Body of pancreas (tissue), 4 donors: Measurements from ENCODE around the gene ZNF154. TPM values are rescaled to one million over a fixed set of nuclear protein-coding genes. Genes with fewer than 3 reads are reported as not detected.
A peak's percentile ranks its signal among the peaks of the same experiment; 100 is the strongest.
"Not testable (repeated sequence)": the region's sequence is repeated elsewhere in the genome, so short reads cannot be mapped to it uniquely, and the experiment has no call there.

Experiments
- ATAC-seq: fragments of 150-250 bp; one replicate; pipeline ENCODE4 v1.9.1; 2016
- DNase-seq, 4 donors: peaks; one replicate each; pipeline ENCODE4 v3.0.0-alpha.2; 2019
- H3K27ac ChIP-seq, 4 donors: fragments of 200-600 bp; sonication (generic); 1 replicate in 3 of 4; 2 replicates in 1 of 4; pipeline versions ENCODE4 v1.5.1 to v1.6.1; 2016 to 2019; ENCODE audit warnings: mild to moderate bottlenecking in 1 of 4, mixed read lengths in 1 of 4, moderate library complexity in 1 of 4
- H3K27me3 ChIP-seq, 2 donors: fragments of 200-600 bp; sonication (generic); one replicate each; pipeline ENCODE4 v1.6.0; 2016; ENCODE audit warnings: mild to moderate bottlenecking in 1 of 2
- H3K36me3 ChIP-seq, 2 donors: fragments of 200-600 bp; sonication (generic); replicated peaks in 1 of 2; 2 replicates each; pipeline ENCODE4 v1.5.1; 2016; ENCODE audit warnings: low read depth in 2 of 2; ENCODE audit not compliant: insufficient read depth in 1 of 2
- H3K4me1 ChIP-seq: fragments of 200-600 bp; sonication (generic); one replicate; pipeline ENCODE4 v1.6.0; 2016
- H3K4me3 ChIP-seq, 2 donors: fragments of 200-600 bp; sonication (generic); 1 replicate in 1 of 2; 2 replicates in 1 of 2; pipeline ENCODE4 v1.5.1; 2016 to 2019
- H3K9me3 ChIP-seq, 3 donors: fragments of 200-600 bp; sonication (generic); 1 replicate in 2 of 3; 2 replicates in 1 of 3; pipeline ENCODE4 v1.5.1; 2016
- CTCF ChIP-seq, 7 experiments: fragments of 450-650 bp in 4 of 7; fragments of 200-600 bp in 3 of 7; sonication (generic) in 3 of 7; IDR thresholded peaks; one replicate each; pipeline ENCODE4 v1.5.1; 2016 to 2019; ENCODE audit warnings: antibody characterized with exemption in 7 of 7
- POLR2A ChIP-seq, 3 donors: fragments of 450-650 bp; IDR thresholded peaks; one replicate each; pipeline ENCODE4 v1.6.1; 2016; ENCODE audit warnings: antibody characterized with exemption in 3 of 3, mild to moderate bottlenecking in 2 of 3
- WGBS, 2 donors: methylation state at CpG; one replicate each; pipeline ENCODE4 v1.1.5; 2017; 5-methylcytosine and 5-hydroxymethylcytosine counted together
- intact Hi-C: fragments of 100-400 bp; cut with DNase I; formaldehyde crosslinking; loops from one replicate; pipeline ENCODE4 v1.15.1; 2023
- total RNA-seq, 2 donors: library from RNA; depleted of rRNA; stranded (reverse); fragments of >200 nt; gene quantifications; one replicate each; pipeline ENCODE4 v1.1.0, GENCODE V29; 2016

ZNF154 gene
- total RNA-seq, 2 donors from 2014 or later = 2.1 to 2.6 TPM

GRCh38 chr19:57748029-57748428 is 39.0 kb upstream of the ZNF154 start:
- H3K9me3 ChIP-seq = peaks cover 0 to 39% (median 0%) of the 10 kb centered on the region in 3 donors
- H3K27me3 ChIP-seq = no peaks in the 10 kb centered on the region
- H3K36me3 ChIP-seq = peaks cover 19 to 22% of the 10 kb centered on the region in 2 donors
- DNase-seq (no peak), ATAC-seq (no peak)
- H3K27ac ChIP-seq = no peak overlapping the region
- no peak overlapping the region for H3K4me3 ChIP-seq
- WGBS, 2 donors = 96 to 97% methylated on average over 3 of the region's 3 CpGs
- H3K4me1 ChIP-seq = peaks cover 12% of the 10 kb centered on the region
- intact Hi-C loops = no loop called here
- TF ChIP-seq CTCF (IDR thresholded peaks at IDR 0.05) (no peak), POLR2A (IDR thresholded peaks at IDR 0.05) (no peak)

- Histone ChIP-seq H3K4me3 (peak overlapping the region; percentile 87 to 97), H3K27ac (peak overlapping the region in 2 of 4 donors; percentile 78 to 83), H3K4me1 (peaks cover 12% of the 10 kb centered on the region), H3K36me3 (peaks cover 13 to 16% of the 10 kb centered on the region in 2 donors), H3K9me3 (peaks cover 0 to 33% (median 0%) of the 10 kb centered on the region in 3 donors), H3K27me3 (no peaks in the 10 kb centered on the region)
- intact Hi-C loops = no loop called here
- ATAC-seq (no peak), DNase-seq (no peak)
- 24% methylated on average over 6 of the region's 6 CpGs for WGBS, 2 donors
- TF ChIP-seq POLR2A (IDR thresholded peaks at IDR 0.05) (no peak), CTCF (IDR thresholded peaks at IDR 0.05) (no peak)
Observed at GRCh38 chr19:57747472-57747807, 38.4 kb upstream of the ZNF154 start.

GRCh38 chr19:57746580-57747471 is 37.8 kb upstream of the ZNF154 start, which contains the start of gene ZNF776:
TSS of gene ZNF776 (plus strand) at chr19:57746815. CDS start at chr19:57747059, 244 bp downstream.
- peak in 1 of 7 experiments; percentile 2 for TF ChIP-seq CTCF (IDR thresholded peaks at IDR 0.05)
- TF ChIP-seq POLR2A (IDR thresholded peaks at IDR 0.05) = peak in 2 of 3 donors; percentile 54 to 55
- Histone ChIP-seq H3K36me3 (peaks cover 9 to 13% of the 10 kb centered on the region in 2 donors), H3K27ac (peak within 1 kb of the TSS in 3 of 4 donors; percentile 36 to 83 (median 78)), H3K9me3 (peaks cover 0 to 27% (median 0%) of the 10 kb centered on the region in 3 donors), H3K27me3 (no peaks in the 10 kb centered on the region), H3K4me3 (peak within 1 kb of the TSS; percentile 87 to 97), H3K4me1 (peaks cover 12% of the 10 kb centered on the region)
- WGBS, 2 donors = 2% methylated on average over 37 to 51 of the region's 51 CpGs
- ATAC-seq = peak; percentile 98
- intact Hi-C loops = no loop called here
- peak; percentile 83 to 93 (median 85) for DNase-seq

GRCh38 chr19:57738770-57739169 is 29.8 kb upstream of the ZNF154 start:
- intact Hi-C loops, H3K36me3 ChIP-seq, ATAC-seq, DNase-seq, H3K4me3 ChIP-seq, H3K27ac ChIP-seq, H3K9me3 ChIP-seq, H3K4me1 ChIP-seq, H3K27me3 ChIP-seq: not testable (repeated sequence)
- WGBS, 2 donors = 87 to 88% methylated on average over 7 of the region's 7 CpGs

- H3K4me1 ChIP-seq, H3K4me3 ChIP-seq, H3K27me3 ChIP-seq, ATAC-seq, H3K9me3 ChIP-seq, intact Hi-C loops, H3K36me3 ChIP-seq, H3K27ac ChIP-seq: not testable (repeated sequence)
- 4 to 8% methylated on average over 10 of the region's 10 CpGs for WGBS, 2 donors
- TF ChIP-seq CTCF (IDR thresholded peaks at IDR 0.05) = peak in 6 of 7 experiments; percentile 35 to 52 (median 48)
- DNase-seq = peak; percentile 40 to 51 (median 49)
Observed at GRCh38 chr19:57738320-57738719, 29.3 kb upstream of the ZNF154 start.
